Prostate gland (tissue), 2 donors: ENCODE results near the gene IMPG1. TPM values are rescaled to one million over a fixed set of nuclear protein-coding genes. Genes with fewer than 3 reads are reported as not detected.

Experiments used
- DNase-seq: peaks from one replicate; pipeline ENCODE4 v3.0.0-alpha.2; 2019; ENCODE audit warnings: low spot score
- H3K27ac ChIP-seq, 2 donors: fragments of 200-600 bp; sonication (generic); 2 replicates each; pipeline ENCODE4 v1.5.1; 2017 to 2019
- H3K27me3 ChIP-seq: fragments of 200-600 bp; sonication (generic); replicated peaks from 2 replicates; pipeline ENCODE4 v1.5.1; 2019; ENCODE audit not compliant: insufficient read depth
- H3K36me3 ChIP-seq, 2 donors: fragments of 200-600 bp; sonication (generic); 1 replicate in 1 of 2; 2 replicates in 1 of 2; pipeline versions ENCODE4 v1.5.1 to v1.8.1; 2017 to 2019
- H3K4me1 ChIP-seq: fragments of 200-600 bp; sonication (generic); replicated peaks from 2 replicates; pipeline ENCODE4 v1.5.1; 2019
- H3K4me3 ChIP-seq, 2 donors: fragments of 200-600 bp; sonication (generic); 2 replicates each; pipeline ENCODE4 v1.5.1; 2017 to 2019
- H3K9me3 ChIP-seq: fragments of 200-600 bp; sonication (generic); 2 replicates; pipeline ENCODE4 v1.5.1; 2017
- CTCF ChIP-seq, 4 experiments: fragments of 200-600 bp in 2 of 4; fragments of 450-650 bp in 2 of 4; sonication (generic) in 2 of 4; IDR thresholded peaks; 1 replicate in 3 of 4; 2 replicates in 1 of 4; pipeline ENCODE4 v1.5.1; 2016 to 2019; ENCODE audit warnings: antibody characterized with exemption in 4 of 4, mild to moderate bottlenecking in 2 of 4, moderate library complexity in 2 of 4
- POLR2A ChIP-seq: fragments of 450-650 bp; IDR thresholded peaks from one replicate; pipeline ENCODE4 v1.6.1; 2016; ENCODE audit warnings: antibody characterized with exemption, mild to moderate bottlenecking
- POLR2AphosphoS5 ChIP-seq: sonication (generic); formaldehyde crosslinking; IDR thresholded peaks from one replicate; pipeline ENCODE4 v1.6.1; 2017; ENCODE audit warnings: antibody characterized with exemption
- WGBS: methylation state at CpG from one replicate; pipeline ENCODE4 v1.1.5; 2018; 5-methylcytosine and 5-hydroxymethylcytosine counted together
- intact Hi-C: fragments of 100-400 bp; cut with DNase I; formaldehyde crosslinking; loops from one replicate; pipeline ENCODE4 v1.14.2; 2022
- total RNA-seq, 2 donors: library from RNA; depleted of rRNA; stranded (reverse); fragments of >200 nt; gene quantifications; one replicate each; pipeline ENCODE4 v1.1.0, GENCODE V29; 2016

The IMPG1 gene
- total RNA-seq, 2 donors from 2014 or later: not detected

DNA sequence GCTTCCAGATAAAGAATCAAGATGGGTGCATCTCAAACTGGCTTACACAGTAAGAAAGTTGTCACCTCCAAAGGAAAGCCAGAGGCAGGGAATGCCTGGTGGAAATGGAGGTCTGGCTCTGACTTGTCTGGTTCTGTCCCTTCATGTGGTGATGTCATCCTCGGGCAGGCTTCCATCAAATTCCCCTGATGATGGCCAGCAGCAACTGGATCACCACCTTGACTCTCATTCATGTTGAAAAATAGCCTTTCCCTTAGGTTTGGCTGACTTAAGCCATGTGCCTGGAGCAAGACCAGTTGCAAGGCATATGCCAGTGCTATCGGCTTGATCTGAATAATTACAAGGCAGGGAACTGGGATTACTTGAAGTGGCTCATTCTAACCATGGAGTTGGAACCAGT is 28.8 kb downstream of the IMPG1 start:
- DNase-seq: no peak
- TF ChIP-seq POLR2A (no peak), POLR2AphosphoS5 (no peak)
- no peaks in the 10 kb centered on the region for H3K27me3 ChIP-seq
- no peaks in the 10 kb centered on the region for H3K36me3 ChIP-seq
- 84% methylated on average over 2 of the region's 2 CpGs for WGBS
- H3K27ac ChIP-seq: no peak overlapping the region
- no peaks in the 10 kb centered on the region for H3K9me3 ChIP-seq
- no peak overlapping the region for H3K4me3 ChIP-seq
- intact Hi-C loops: no loop called here
- no peaks in the 10 kb centered on the region for H3K4me1 ChIP-seq

DNA sequence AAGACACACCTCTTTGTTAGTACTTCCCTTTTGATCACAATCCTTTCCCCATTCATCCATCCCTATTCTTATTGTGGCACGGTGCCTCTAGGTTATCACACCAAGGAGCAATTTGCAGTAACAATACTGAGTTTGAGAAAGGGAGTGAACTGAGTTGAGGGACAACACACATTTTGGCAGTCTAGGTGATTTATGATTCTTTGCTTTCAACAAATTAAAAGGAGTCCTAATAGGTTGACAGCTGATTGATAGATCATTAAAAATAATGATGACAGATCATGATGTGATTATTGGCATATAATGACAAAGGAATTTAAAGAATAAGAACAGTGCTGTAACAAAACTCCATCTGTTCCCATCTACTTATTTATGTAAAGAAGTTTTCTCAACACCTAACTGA is 36.7 kb downstream of the IMPG1 start:
- Histone ChIP-seq H3K9me3 (no peaks in the 10 kb centered on the region), H3K4me1 (no peaks in the 10 kb centered on the region), H3K36me3 (no peaks in the 10 kb centered on the region), H3K4me3 (no peak overlapping the region), H3K27me3 (no peaks in the 10 kb centered on the region), H3K27ac (no peak overlapping the region)
- no peak for TF ChIP-seq CTCF (IDR thresholded peaks at IDR 0.05)
- no peak for TF ChIP-seq POLR2A
- TF ChIP-seq POLR2AphosphoS5: no peak
- WGBS: 46% methylated on average over 1 of the region's 1 CpG
- no peak for DNase-seq
- intact Hi-C loops: no loop called here

- 95% methylated on average over 6 of the region's 6 CpGs for WGBS
- no peaks in the 10 kb centered on the region for H3K9me3 ChIP-seq
- H3K36me3 ChIP-seq: no peaks in the 10 kb centered on the region
- DNase-seq: no peak
- no peak overlapping the region for H3K4me3 ChIP-seq
- TF ChIP-seq POLR2AphosphoS5 (no peak), CTCF (IDR thresholded peaks at IDR 0.05) (no peak), POLR2A (no peak)
- no peaks in the 10 kb centered on the region for H3K4me1 ChIP-seq
- H3K27me3 ChIP-seq: no peaks in the 10 kb centered on the region
- intact Hi-C loops: no loop called here
- no peak overlapping the region for H3K27ac ChIP-seq
These were observed 46.4 kb downstream of the IMPG1 start for GRCh38 chr6:76026101-76026500.

GRCh38 chr6:76014626-76015530 is 57.6 kb downstream of the IMPG1 start:
- no peak for DNase-seq
- Histone ChIP-seq H3K9me3 (no peaks in the 10 kb centered on the region), H3K4me3 (no peak overlapping the region), H3K4me1 (no peaks in the 10 kb centered on the region), H3K36me3 (no peaks in the 10 kb centered on the region), H3K27me3 (no peaks in the 10 kb centered on the region), H3K27ac (no peak overlapping the region)
- intact Hi-C loops: no loop called here
- WGBS: 77% methylated on average over 6 of the region's 6 CpGs
- TF ChIP-seq POLR2AphosphoS5 (no peak), POLR2A (no peak), CTCF (IDR thresholded peaks at IDR 0.05) (no peak)

DNA sequence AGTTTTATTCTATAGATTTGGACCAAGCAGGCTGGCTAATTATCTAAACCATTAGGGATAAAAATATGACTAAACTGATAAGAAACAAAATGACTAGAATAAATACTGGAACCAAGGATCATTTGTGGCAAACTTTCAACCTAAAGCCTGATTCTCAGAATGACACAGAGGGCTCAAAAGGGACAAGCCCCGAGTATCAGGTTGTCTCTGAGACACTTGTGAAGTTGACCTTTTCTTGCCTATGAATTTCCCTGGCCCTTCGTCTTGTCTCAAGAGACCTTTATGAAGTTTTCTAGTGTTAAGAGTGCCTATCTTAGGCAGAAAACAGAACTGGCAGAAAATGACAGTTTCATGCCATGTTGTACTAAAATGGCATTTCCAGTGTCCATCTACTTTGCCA is 68.3 kb downstream of the IMPG1 start:
- no peaks in the 10 kb centered on the region for H3K36me3 ChIP-seq
- no peaks in the 10 kb centered on the region for H3K27me3 ChIP-seq
- H3K4me1 ChIP-seq: no peaks in the 10 kb centered on the region
- intact Hi-C loops: no loop called here
- no peak overlapping the region for H3K27ac ChIP-seq
- H3K4me3 ChIP-seq: no peak overlapping the region
- no peaks in the 10 kb centered on the region for H3K9me3 ChIP-seq
- DNase-seq: no peak
- TF ChIP-seq POLR2AphosphoS5 (no peak), POLR2A (no peak), CTCF (IDR thresholded peaks at IDR 0.05) (no peak)
- 91% methylated on average over 2 of the region's 2 CpGs for WGBS
